Activated naive CD8-positive, alpha-beta T cell treated with anti-CD3 and anti-CD28 coated beads, Interleukin-2, amount 10 ng/mL, durations not matched to agents 7 days and 5 days (primary cell): ENCODE measurements around the gene ZFYVE21. TPM values are rescaled to one million over a fixed set of nuclear protein-coding genes. Genes with fewer than 3 reads are reported as not detected.
"Not testable (repeated sequence)": the region's sequence is repeated elsewhere in the genome, so short reads cannot be mapped to it uniquely, and the experiment has no call there.

ENCODE experiments used
- ATAC-seq: fragments of 150-1000 bp; cut with Tn5 transposase; one replicate; pipeline ENCODE4 v1.10.0; 2021; ENCODE audit warnings: low read depth, moderate library complexity
- POLR2A ChIA-PET: fragments of 350-600 bp; sonication (Branson Sonifier 250); formaldehyde crosslinking; loops from one replicate; lab custom pipeline; 2021; ENCODE audit warnings: antibody characterized with exemption; lab: Charles Lee
- DNase-seq: peaks from one replicate; pipeline ENCODE4 v3.0.0; 2021
- H3K27ac Mint-ChIP-seq: one replicate; pipeline ENCODE4 v1.8.0; 2022; ENCODE audit warnings: mild to moderate bottlenecking, mixed read lengths
- H3K27me3 Mint-ChIP-seq: one replicate; pipeline ENCODE4 v1.8.0; 2022; ENCODE audit warnings: mild to moderate bottlenecking, moderate library complexity, mixed read lengths
- H3K36me3 Mint-ChIP-seq: one replicate; pipeline ENCODE4 v1.8.0; 2021; ENCODE audit warnings: mild to moderate bottlenecking, mixed read lengths
- H3K4me1 Mint-ChIP-seq: one replicate; pipeline ENCODE4 v1.8.0; 2021; ENCODE audit warnings: mixed read lengths
- H3K4me3 Mint-ChIP-seq: one replicate; pipeline ENCODE4 v1.8.0; 2022; ENCODE audit warnings: mild to moderate bottlenecking, moderate library complexity, mixed read lengths
- H3K9me3 Mint-ChIP-seq: one replicate; pipeline ENCODE4 v1.8.0; 2021; ENCODE audit warnings: mixed read lengths
- total RNA-seq, 2 experiments: library from RNA; stranded (reverse); gene quantifications; one replicate each; pipeline ENCODE4 v1.2.3, GENCODE V29; 2021

Gene ZFYVE21
- total RNA-seq, 2 experiments from 2014 or later, result 18.5 to 19.5 TPM

- Mint-ChIP-seq H3K4me1 (no peaks in the 10 kb centered on the region), H3K4me3 (no peak overlapping the region), H3K27ac (no peak overlapping the region), H3K9me3 (peaks cover 2% of the 10 kb centered on the region), H3K27me3 (no peaks in the 10 kb centered on the region), H3K36me3 (peaks cover 4% of the 10 kb centered on the region)
- POLR2A ChIA-PET, result no interaction called here
- ATAC-seq, result no peak
- no peak for DNase-seq
Observed at GRCh38 chr14:103767336-103767894, 51.8 kb downstream of the ZFYVE21 start.

GRCh38 chr14:103770500-103770899 lies 54.9 kb downstream of the ZFYVE21 start:
- H3K4me1 Mint-ChIP-seq, result no peaks in the 10 kb centered on the region
- DNase-seq (no peak), ATAC-seq (no peak)
- peaks cover 4% of the 10 kb centered on the region for H3K36me3 Mint-ChIP-seq
- POLR2A ChIA-PET, result interaction anchor here (0.7 kb wide), 1 partner anchor 69 kb away, joined by 3 read pairs; no protein-coding TSS in a partner anchor
- peaks cover 2% of the 10 kb centered on the region for H3K9me3 Mint-ChIP-seq
- H3K4me3 Mint-ChIP-seq, result no peak overlapping the region
- no peaks in the 10 kb centered on the region for H3K27me3 Mint-ChIP-seq
- H3K27ac Mint-ChIP-seq, result no peak overlapping the region

- Mint-ChIP-seq H3K9me3 (peaks cover 2% of the 10 kb centered on the region), H3K27me3 (no peaks in the 10 kb centered on the region), H3K4me1 (no peaks in the 10 kb centered on the region), H3K27ac (no peak overlapping the region), H3K36me3 (peaks cover 4% of the 10 kb centered on the region), H3K4me3 (no peak overlapping the region)
- DNase-seq, result no peak
- no peak for ATAC-seq
- POLR2A ChIA-PET, result interaction anchor here (0.7 kb wide), 1 partner anchor 70 kb away, joined by 3 read pairs; no protein-coding TSS in a partner anchor
Observed at GRCh38 chr14:103770902-103771301, 55.3 kb downstream of the ZFYVE21 start.

- no peaks in the 10 kb centered on the region for H3K27me3 Mint-ChIP-seq
- peaks cover 5% of the 10 kb centered on the region for H3K36me3 Mint-ChIP-seq
Observed at GRCh38 chr14:103772078-103772712, 56.6 kb downstream of the ZFYVE21 start.

DNA sequence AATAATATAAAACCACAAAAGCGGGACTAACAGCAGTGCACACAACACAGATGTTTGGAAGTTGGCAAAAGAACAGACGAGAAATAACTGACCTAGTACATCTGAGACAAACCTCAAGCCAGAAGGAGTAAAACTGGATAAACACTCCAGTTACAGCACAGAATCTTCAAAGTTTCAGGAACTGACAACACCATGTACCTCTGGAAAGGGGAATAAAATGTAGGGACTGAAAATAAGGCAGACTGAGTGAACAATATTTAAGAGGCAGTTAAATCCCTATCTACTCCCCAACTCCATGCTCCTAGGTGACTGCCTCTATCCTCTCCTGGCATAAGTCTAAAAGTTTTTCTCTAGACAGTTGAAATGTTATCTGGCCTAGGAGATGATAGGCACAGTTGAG lies 57.9 kb downstream of the ZFYVE21 start:
- peaks cover 2% of the 10 kb centered on the region for H3K9me3 Mint-ChIP-seq
- POLR2A ChIA-PET, result no interaction called here
- DNase-seq (no peak), ATAC-seq (no peak)
- no peak overlapping the region for H3K27ac Mint-ChIP-seq
- no peaks in the 10 kb centered on the region for H3K27me3 Mint-ChIP-seq
- H3K4me3 Mint-ChIP-seq, result no peak overlapping the region
- H3K36me3 Mint-ChIP-seq, result peaks cover 7% of the 10 kb centered on the region
- no peaks in the 10 kb centered on the region for H3K4me1 Mint-ChIP-seq

More at GRCh38 chr14:103772078-103772712, 56.6 kb downstream of the ZFYVE21 start:
- Mint-ChIP-seq H3K9me3 (peaks cover 2% of the 10 kb centered on the region), H3K4me1 (no peaks in the 10 kb centered on the region), H3K4me3 (no peak overlapping the region), H3K27ac (no peak overlapping the region)
- DNase-seq, result no peak
- POLR2A ChIA-PET, result no interaction called here
- no peak for ATAC-seq

- Mint-ChIP-seq H3K4me3 (no peak overlapping the region), H3K4me1 (no peaks in the 10 kb centered on the region), H3K27me3 (no peaks in the 10 kb centered on the region), H3K27ac (no peak overlapping the region), H3K9me3 (peaks cover 2% of the 10 kb centered on the region), H3K36me3 (peaks cover 9% of the 10 kb centered on the region)
- POLR2A ChIA-PET, result no interaction called here
- ATAC-seq (no peak), DNase-seq (no peak)
Observed at GRCh38 chr14:103775506-103775905, 59.9 kb downstream of the ZFYVE21 start.

DNA sequence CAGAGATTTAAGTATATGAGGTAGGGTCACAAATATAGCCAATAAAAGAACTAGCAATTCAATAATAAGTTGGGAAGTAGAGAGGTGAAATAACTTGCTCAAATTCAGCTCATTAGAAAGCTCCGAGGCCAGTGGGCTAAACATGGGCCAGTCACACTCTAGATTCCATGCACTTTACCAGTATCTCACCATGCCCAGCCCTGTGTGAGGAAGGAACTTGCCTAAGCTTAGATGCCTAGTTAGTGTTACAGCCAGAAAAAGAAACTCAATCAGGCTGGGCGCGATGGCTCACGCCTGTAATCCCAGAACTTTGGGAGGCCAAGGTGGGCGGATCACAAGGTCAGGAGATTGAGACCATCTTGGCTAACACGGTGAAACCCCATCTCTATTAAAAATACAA lies 60.7 kb downstream of the ZFYVE21 start:
- ATAC-seq, POLR2A ChIA-PET, H3K4me1 Mint-ChIP-seq, H3K27ac Mint-ChIP-seq, H3K27me3 Mint-ChIP-seq, H3K4me3 Mint-ChIP-seq, H3K9me3 Mint-ChIP-seq, DNase-seq, H3K36me3 Mint-ChIP-seq: not testable (repeated sequence)

DNA sequence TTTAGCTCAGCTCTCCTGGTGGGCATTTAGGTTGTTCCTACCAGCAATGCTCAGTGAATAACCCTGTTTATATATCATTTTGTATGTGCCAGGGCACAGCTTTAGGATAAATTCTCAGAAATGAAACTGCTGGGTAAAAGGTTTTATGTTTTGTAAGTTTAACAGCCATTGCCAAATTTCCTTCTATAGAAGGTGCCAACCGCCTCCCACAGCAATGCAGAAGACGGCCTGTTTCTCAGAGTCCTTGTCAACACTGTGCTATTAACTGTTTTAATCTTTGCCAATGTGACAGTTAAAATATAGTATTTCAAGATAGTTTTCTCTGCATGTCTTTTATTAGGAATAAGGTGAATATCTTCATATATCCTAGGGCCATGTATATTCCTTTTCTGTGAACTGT lies 66.8 kb downstream of the ZFYVE21 start:
- Mint-ChIP-seq H3K36me3 (peaks cover 3% of the 10 kb centered on the region), H3K4me1 (no peaks in the 10 kb centered on the region), H3K4me3 (no peak overlapping the region), H3K27me3 (no peaks in the 10 kb centered on the region), H3K9me3 (no peaks in the 10 kb centered on the region), H3K27ac (no peak overlapping the region)
- POLR2A ChIA-PET, result no interaction called here
- DNase-seq, result no peak
- no peak for ATAC-seq

Other genes with a start within 250 kb of the ZFYVE21 start
- 1 to 10 TPM; 4.3 to 4.4 TPM for gene CKB, start 193.0 kb upstream of the ZFYVE21 start, total RNA-seq
- 1 to 10 TPM; 7.8 to 9.2 TPM for gene TRMT61A, start 186.6 kb upstream of the ZFYVE21 start, total RNA-seq
- 10 to 100 TPM; 31.7 to 32.3 TPM for gene BAG5, start 153.2 kb upstream of the ZFYVE21 start, total RNA-seq
- 10 to 100 TPM; 26.7 to 29.5 TPM for gene COA8, start 152.8 kb upstream of the ZFYVE21 start, total RNA-seq
- 100 to 1,000 TPM; 197 to 200 TPM for gene KLC1, start 86.6 kb upstream of the ZFYVE21 start, total RNA-seq
- gene XRCC3, start 359 bp upstream of the ZFYVE21 start, total RNA-seq, result 10 to 100 TPM; 35.5 to 41.3 TPM
- 10 to 100 TPM; 17.0 to 17.7 TPM for gene PPP1R13B, start 131.8 kb downstream of the ZFYVE21 start, total RNA-seq
- gene TDRD9, start 212.6 kb downstream of the ZFYVE21 start, total RNA-seq, result under 1 TPM; 0.33 to 0.62 TPM
- gene RD3L, start 226.7 kb downstream of the ZFYVE21 start, total RNA-seq, result not detected